Neural cell (in vitro differentiated cells): ENCODE data around the gene CFAP43. TPM values are rescaled to one million over a fixed set of nuclear protein-coding genes. Genes with fewer than 3 reads are reported as not detected.

Source experiments
- H2AFZ ChIP-seq: fragments of 200-600, 300-800 bp; sonication (generic), shearing (Covaris generic); 2 replicates; pipeline ENCODE4 v1.6.0; 2014; ENCODE audit warnings: low read depth, mild to moderate bottlenecking, antibody characterized with exemption, low read length, moderate library complexity
- H3F3A ChIP-seq: fragments of 200-600 bp; shearing (Covaris generic); 2 replicates; pipeline ENCODE4 v1.6.1; 2016; ENCODE audit warnings: mild to moderate bottlenecking, moderate library complexity, mixed read lengths, antibody characterized with exemption, low read length; ENCODE audit not compliant: insufficient read depth, poor library complexity, severe bottlenecking
- H3K27ac ChIP-seq: fragments of 200-600, 300-800 bp; sonication (generic), shearing (Covaris generic); 2 replicates; pipeline ENCODE4 v1.5.1; 2014; ENCODE audit warnings: mild to moderate bottlenecking, low read length, moderate library complexity
- H3K27me3 ChIP-seq: fragments of 300-800, 200-600 bp; sonication (generic), shearing (Covaris generic); 2 replicates; pipeline ENCODE4 v1.6.0; 2014; ENCODE audit warnings: mild to moderate bottlenecking, low read depth, low read length, moderate library complexity; ENCODE audit not compliant: insufficient read depth
- H3K36me3 ChIP-seq: fragments of 300-800, 200-600 bp; sonication (generic), shearing (Covaris generic); 2 replicates; pipeline ENCODE4 v1.5.1; 2014; ENCODE audit warnings: mild to moderate bottlenecking, antibody characterized with exemption, low read length, moderate library complexity; ENCODE audit not compliant: insufficient read depth
- H3K4me2 ChIP-seq: fragments of 300-800, 200-600 bp; sonication (generic), shearing (Covaris generic); 2 replicates; pipeline ENCODE4 v1.6.0; 2014; ENCODE audit warnings: mild to moderate bottlenecking, low read length
- H3K4me3 ChIP-seq: fragments of 300-800, 200-600 bp; sonication (generic), shearing (Covaris generic); 2 replicates; pipeline ENCODE4 v1.5.1; 2014; ENCODE audit warnings: mild to moderate bottlenecking, low read length, moderate library complexity
- H3K79me2 ChIP-seq: fragments of 200-600 bp; shearing (Covaris generic); replicated peaks from 2 replicates; pipeline ENCODE4 v1.6.0; 2014; ENCODE audit warnings: mild to moderate bottlenecking, low read length, moderate library complexity; ENCODE audit not compliant: insufficient read depth
- H3K9ac ChIP-seq: fragments of 300-800, 200-600 bp; sonication (generic), shearing (Covaris generic); 2 replicates; pipeline ENCODE4 v1.6.1; 2016; ENCODE audit warnings: mild to moderate bottlenecking, low read length, mixed read lengths
- H3K9me2 ChIP-seq: fragments of 200-600 bp; shearing (Covaris generic); 2 replicates; pipeline ENCODE4 v1.6.1; 2016; ENCODE audit warnings: mild to moderate bottlenecking, low read length, mixed read lengths; ENCODE audit not compliant: insufficient read depth
- H3K9me3 ChIP-seq: fragments of 200-600, 300-800 bp; sonication (generic), shearing (Covaris generic); 2 replicates; pipeline ENCODE4 v1.6.1; 2016; ENCODE audit warnings: mild to moderate bottlenecking, mixed run types, low read length, moderate library complexity, mixed read lengths
- H4K20me1 ChIP-seq: fragments of 200-600 bp; shearing (Covaris generic); 2 replicates; pipeline ENCODE4 v1.6.1; 2016; ENCODE audit warnings: mild to moderate bottlenecking, mixed run types; ENCODE audit not compliant: insufficient read depth
- EP300 ChIP-seq: fragments of 450-650 bp; conservative IDR thresholded peaks from 2 replicates; pipeline ENCODE4 v1.6.1; 2014; ENCODE audit warnings: antibody characterized with exemption, mild to moderate bottlenecking, moderate library complexity; ENCODE audit not compliant: poor library complexity, severe bottlenecking
- EZH2 ChIP-seq: fragments of 200-600, 300-800 bp; shearing (Covaris generic), sonication (generic); IDR thresholded peaks from 2 replicates; pipeline ENCODE4 v1.6.1; 2014; ENCODE audit warnings: antibody characterized with exemption, low read length, borderline replicate concordance, mild to moderate bottlenecking; ENCODE audit not compliant: insufficient read depth, poor library complexity, severe bottlenecking
- MXI1 ChIP-seq: fragments of 450-650 bp; conservative IDR thresholded peaks from 2 replicates; pipeline ENCODE4 v1.6.1; 2014; ENCODE audit warnings: antibody characterized with exemption, mild to moderate bottlenecking; ENCODE audit not compliant: poor library complexity, severe bottlenecking
- POLR2AphosphoS5 ChIP-seq: IDR thresholded peaks from 2 replicates; pipeline ENCODE4 v1.6.1; 2012
- RAD21 ChIP-seq: fragments of 450-650 bp; conservative IDR thresholded peaks from 2 replicates; pipeline ENCODE4 v1.6.1; 2014; ENCODE audit warnings: antibody characterized with exemption, mild to moderate bottlenecking, moderate library complexity
- SMC3 ChIP-seq: fragments of 450-650 bp; conservative IDR thresholded peaks from 2 replicates; pipeline ENCODE4 v1.6.1; 2014; ENCODE audit warnings: antibody characterized with exemption, mild to moderate bottlenecking, moderate library complexity; ENCODE audit not compliant: poor library complexity
- TAF1 ChIP-seq: IDR thresholded peaks from 2 replicates; pipeline ENCODE4 v1.6.1; 2012; ENCODE audit warnings: low read depth
- polyA minus RNA-seq: library from RNA; depleted of rRNA, polyadenylated mRNA; stranded (reverse); fragments of >200 nt; gene quantifications from 2 replicates; pipeline ENCODE4 v1.2.3, GENCODE V29; 2014
- polyA plus RNA-seq: library from polyadenylated mRNA; depleted of rRNA; stranded (reverse); fragments of >200 nt; gene quantifications from 2 replicates; pipeline ENCODE4 v1.2.3, GENCODE V29; 2014

Gene CFAP43, protein sequence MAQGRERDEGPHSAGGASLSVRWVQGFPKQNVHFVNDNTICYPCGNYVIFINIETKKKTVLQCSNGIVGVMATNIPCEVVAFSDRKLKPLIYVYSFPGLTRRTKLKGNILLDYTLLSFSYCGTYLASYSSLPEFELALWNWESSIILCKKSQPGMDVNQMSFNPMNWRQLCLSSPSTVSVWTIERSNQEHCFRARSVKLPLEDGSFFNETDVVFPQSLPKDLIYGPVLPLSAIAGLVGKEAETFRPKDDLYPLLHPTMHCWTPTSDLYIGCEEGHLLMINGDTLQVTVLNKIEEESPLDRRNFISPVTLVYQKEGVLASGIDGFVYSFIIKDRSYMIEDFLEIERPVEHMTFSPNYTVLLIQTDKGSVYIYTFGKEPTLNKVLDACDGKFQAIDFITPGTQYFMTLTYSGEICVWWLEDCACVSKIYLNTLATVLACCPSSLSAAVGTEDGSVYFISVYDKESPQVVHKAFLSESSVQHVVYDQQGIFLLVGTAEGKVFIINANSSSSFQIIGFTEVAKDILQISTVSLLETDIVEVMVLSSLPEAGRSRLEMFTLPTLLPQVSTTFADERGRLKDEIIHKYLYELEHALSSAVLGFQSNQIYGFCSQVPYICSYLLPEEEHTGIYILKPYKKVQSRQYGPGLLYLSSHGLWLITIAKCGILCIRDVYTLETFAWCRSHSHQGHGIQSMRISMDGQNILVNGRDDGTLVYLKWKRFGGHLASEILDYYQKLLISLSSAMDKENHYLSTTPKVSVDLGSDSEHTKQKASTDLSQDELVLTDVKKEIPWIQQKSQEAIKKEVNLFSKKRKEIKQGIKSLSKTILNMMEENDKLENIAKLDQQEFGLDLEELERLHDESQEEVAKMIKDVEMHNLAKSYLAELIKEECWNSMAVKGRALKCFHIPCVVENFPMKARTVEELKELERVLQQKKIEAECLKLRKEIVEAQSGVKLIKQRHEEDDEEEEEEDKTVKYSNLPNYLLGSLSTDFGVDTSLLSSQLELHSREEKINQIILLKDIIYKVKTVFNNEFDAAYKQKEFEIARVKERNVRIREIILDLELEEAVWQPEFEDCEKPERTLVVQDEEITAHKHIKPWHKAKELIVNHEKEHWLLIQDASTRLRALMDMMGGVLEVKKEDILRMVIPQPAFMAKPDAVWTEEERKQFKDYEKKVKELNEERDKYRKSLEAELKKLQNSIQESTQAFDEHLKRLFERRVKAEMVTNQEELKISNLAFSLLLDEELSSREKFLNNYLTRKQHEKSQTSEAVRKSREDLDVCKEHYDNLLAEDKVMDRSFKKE (N-terminal part only)
- 2.2 and 5.0 TPM in 2 replicates for polyA plus RNA-seq
- 7.5 and 10.3 TPM in 2 replicates for polyA minus RNA-seq

DNA sequence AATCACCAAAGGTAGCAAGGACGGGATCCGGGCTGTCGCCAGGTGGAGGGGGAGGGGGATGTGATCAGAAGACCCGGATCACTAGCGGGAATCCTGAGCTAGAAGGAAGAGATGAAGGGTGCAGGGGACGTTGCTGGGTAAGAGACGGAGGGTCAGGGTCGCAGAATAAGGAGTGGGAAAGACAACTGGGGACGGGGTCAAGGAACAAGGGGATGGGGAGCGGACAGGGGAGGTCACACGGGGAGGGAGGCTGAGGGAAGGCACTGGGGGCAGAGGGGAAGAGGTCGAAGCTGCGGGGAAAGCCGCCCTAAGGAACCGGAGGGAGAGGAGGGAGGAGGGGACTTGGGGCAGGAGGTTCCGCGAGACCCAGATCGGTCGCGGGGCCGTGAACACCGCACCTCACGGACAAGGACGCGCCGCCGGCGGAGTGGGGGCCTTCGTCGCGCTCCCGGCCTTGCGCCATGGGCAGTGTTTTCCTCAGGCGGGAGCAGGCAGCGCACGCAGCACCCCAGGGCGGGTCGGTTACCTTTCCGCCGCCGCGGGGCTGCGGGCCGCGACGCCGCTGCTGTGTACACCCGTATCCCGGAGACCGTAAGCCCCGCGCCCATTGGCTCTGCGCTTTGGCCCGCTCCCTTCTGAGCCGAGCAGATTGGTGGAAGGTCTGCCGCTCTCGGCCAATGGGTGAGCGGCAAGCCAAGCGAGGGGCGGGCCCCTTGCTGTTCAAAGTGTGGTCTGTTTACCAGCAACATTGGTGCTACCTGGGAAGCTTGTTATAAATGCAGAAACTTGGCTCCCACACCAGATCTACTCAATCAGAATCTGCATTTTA, at the start of gene CFAP43:
Gene CFAP43, minus strand, starts transcription at position 581 of the 829 bp plus-strand sequence. Its CDS starts 118 bp downstream, at position 463.
- Histone ChIP-seq H3K4me2 (peak within 1 kb of the TSS; percentile 78), H3K4me3 (peak within 1 kb of the TSS; percentile 98), H3K27ac (peak within 1 kb of the TSS; percentile 65), H4K20me1 (no peaks in the 10 kb centered on the region), H3K9ac (peak within 1 kb of the TSS; percentile 77), H3F3A (no peaks in the 10 kb centered on the region), H3K9me3 (no peaks in the 10 kb centered on the region), H3K9me2 (no peaks in the 10 kb centered on the region), H3K27me3 (no peaks in the 10 kb centered on the region), H3K36me3 (no peaks in the 10 kb centered on the region), H2AFZ (peak within 1 kb of the TSS; percentile 99), H3K79me2 (no peaks in the 10 kb centered on the region)
- TF ChIP-seq TAF1 (peak; percentile 35), EZH2 (no peak), RAD21 (no peak), POLR2AphosphoS5 (peak; percentile 57), SMC3 (peak; percentile 35), MXI1 (peak; percentile 96), EP300 (peak; percentile 67)

GRCh38 chr10:104281694-104282093, 49.5 kb upstream of the CFAP43 start:
- TF ChIP-seq POLR2AphosphoS5 (peak; percentile 46), TAF1 (no peak)
- no peaks in the 10 kb centered on the region for H3K27me3 ChIP-seq
- H4K20me1 ChIP-seq: no peaks in the 10 kb centered on the region
- no peak overlapping the region for H3K27ac ChIP-seq
- no peak overlapping the region for H3K9ac ChIP-seq
- no peaks in the 10 kb centered on the region for H3K36me3 ChIP-seq
- no peaks in the 10 kb centered on the region for H3K79me2 ChIP-seq
- H3K4me3 ChIP-seq: no peak overlapping the region
- H3K9me3 ChIP-seq: no peaks in the 10 kb centered on the region
- H2AFZ ChIP-seq: no peak overlapping the region
- H3K9me2 ChIP-seq: no peaks in the 10 kb centered on the region
- no peak overlapping the region for H3K4me2 ChIP-seq
- H3F3A ChIP-seq: no peaks in the 10 kb centered on the region
